Right lobe of liver (tissue), 6 donors: ENCODE data around the gene HOXD4. TPM values are rescaled to one million over a fixed set of nuclear protein-coding genes. Genes with fewer than 3 reads are reported as not detected.

ENCODE experiments used
- ATAC-seq, 4 donors: fragments of 200-7000 bp; cut with Tn5 transposase; one replicate each; pipeline ENCODE4 v1.9.1; 2020; ENCODE audit warnings: mild to moderate bottlenecking in 4 of 4, moderate library complexity in 4 of 4
- DNase-seq, 3 donors: peaks; one replicate each; pipeline ENCODE4 v3.0.0-alpha.2; 2020
- H3K27ac ChIP-seq, 3 donors: fragments of 200-600 bp; one replicate each; pipeline ENCODE4 v1.8.0; 2022
- H3K27me3 ChIP-seq, 2 donors: fragments of 200-600 bp; one replicate each; pipeline ENCODE4 v1.8.0; 2022
- H3K36me3 ChIP-seq, 4 donors: fragments of 200-600 bp; sonication (generic) in 1 of 4; one replicate each; pipeline versions ENCODE4 v1.5.1 to v1.8.0; 2017 to 2022; ENCODE audit warnings: control low read depth in 1 of 4
- H3K4me1 ChIP-seq, 4 donors: fragments of 200-600 bp; sonication (generic) in 1 of 4; one replicate each; pipeline versions ENCODE4 v1.5.1 to v1.8.0; 2017 to 2022; ENCODE audit warnings: control low read depth in 1 of 4
- H3K4me3 ChIP-seq, 3 donors: fragments of 200-600 bp; one replicate each; pipeline ENCODE4 v1.8.0; 2022
- H3K9me3 ChIP-seq, 4 donors: fragments of 200-600 bp; sonication (generic) in 1 of 4; one replicate each; pipeline versions ENCODE4 v1.5.1 to v1.8.0; 2017 to 2022; ENCODE audit warnings: control low read depth in 1 of 4
- POLR2A ChIP-seq: fragments of 450-650 bp; IDR thresholded peaks from one replicate; pipeline ENCODE4 v1.6.1; 2017; ENCODE audit warnings: antibody characterized with exemption, mild to moderate bottlenecking
- WGBS: methylation state at CpG from one replicate; pipeline ENCODE4 v1.1.6; 2018; ENCODE audit warnings: low coverage, low lambda C conversion rate; ENCODE audit not compliant: insufficient coverage; ENCODE audit errors: missing lambda C conversion rate; 5-methylcytosine and 5-hydroxymethylcytosine counted together
- intact Hi-C, 2 donors: fragments of 100-400 bp; cut with DNase I; formaldehyde crosslinking; loops; one replicate each; pipeline versions ENCODE4 v1.11.2 to v1.14.1; 2022
- total RNA-seq, 6 experiments: library from RNA; depleted of rRNA in 2 of 6; stranded (reverse); fragments of >200 nt in 2 of 6; fragmentation: NEBNext Ultra II Directional in 3 of 6; extraction: Animal tissue kit (Norgen Biotek cat#: 25700) in 3 of 6; gene quantifications; one replicate each; pipeline versions ENCODE4 v1.1.0 to v1.2.4, GENCODE V29; 2016 to 2023
- TF ChIP-seq, protein P1 (sequence below), 4 donors: fragments of 200-600 bp in 3 of 4; fragments of 450-650 bp in 1 of 4; IDR thresholded peaks; one replicate each; pipeline versions ENCODE4 v1.5.1 to v1.8.0; 2016 to 2022; ENCODE audit warnings: antibody characterized with exemption in 4 of 4, mild to moderate bottlenecking in 2 of 4
- donor health status: DM: no; HTN: yes; CAD: no.
- donor health status: DM: no; HTN: no; CAD: no.
- donor health status: DM: no; HTN: no; CAD: no.
- donor health status: DM: no; HTN: yes; CAD: no.
- donor health status: DM: no; HTN: yes; CAD: no.

Gene HOXD4
- total RNA-seq, 6 experiments from 2014 or later: not detected

DNA sequence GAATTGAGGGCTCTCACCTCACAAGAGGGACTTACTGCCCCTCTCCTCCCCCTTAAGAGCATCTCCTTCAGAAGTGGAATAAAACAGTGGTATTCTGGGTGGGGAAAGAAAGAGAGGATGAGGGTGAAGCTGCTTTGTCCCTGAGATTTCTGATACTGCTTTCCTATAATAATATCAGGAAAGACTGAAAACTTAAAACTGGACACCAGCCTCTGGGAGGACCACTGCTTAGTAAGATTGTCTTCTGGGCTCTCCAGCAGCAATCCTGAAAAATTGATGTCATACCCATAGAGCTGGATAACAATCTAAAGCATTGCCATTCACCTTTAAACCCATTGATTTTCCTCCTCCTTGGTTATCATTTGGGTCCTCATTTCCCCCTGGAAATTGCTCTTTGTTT is 4.7 kb upstream of the HOXD4 start:
- Histone ChIP-seq H3K27ac (no peak overlapping the region), H3K4me1 (no peaks in the 10 kb centered on the region), H3K4me3 (no peak overlapping the region), H3K9me3 (no peaks in the 10 kb centered on the region), H3K36me3 (no peaks in the 10 kb centered on the region), H3K27me3 (peaks cover 0 to 48% of the 10 kb centered on the region in 2 donors)
- TF ChIP-seq, protein P1, sequence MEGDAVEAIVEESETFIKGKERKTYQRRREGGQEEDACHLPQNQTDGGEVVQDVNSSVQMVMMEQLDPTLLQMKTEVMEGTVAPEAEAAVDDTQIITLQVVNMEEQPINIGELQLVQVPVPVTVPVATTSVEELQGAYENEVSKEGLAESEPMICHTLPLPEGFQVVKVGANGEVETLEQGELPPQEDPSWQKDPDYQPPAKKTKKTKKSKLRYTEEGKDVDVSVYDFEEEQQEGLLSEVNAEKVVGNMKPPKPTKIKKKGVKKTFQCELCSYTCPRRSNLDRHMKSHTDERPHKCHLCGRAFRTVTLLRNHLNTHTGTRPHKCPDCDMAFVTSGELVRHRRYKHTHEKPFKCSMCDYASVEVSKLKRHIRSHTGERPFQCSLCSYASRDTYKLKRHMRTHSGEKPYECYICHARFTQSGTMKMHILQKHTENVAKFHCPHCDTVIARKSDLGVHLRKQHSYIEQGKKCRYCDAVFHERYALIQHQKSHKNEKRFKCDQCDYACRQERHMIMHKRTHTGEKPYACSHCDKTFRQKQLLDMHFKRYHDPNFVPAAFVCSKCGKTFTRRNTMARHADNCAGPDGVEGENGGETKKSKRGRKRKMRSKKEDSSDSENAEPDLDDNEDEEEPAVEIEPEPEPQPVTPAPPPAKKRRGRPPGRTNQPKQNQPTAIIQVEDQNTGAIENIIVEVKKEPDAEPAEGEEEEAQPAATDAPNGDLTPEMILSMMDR (IDR thresholded peaks at IDR 0.05): no peak
- TF ChIP-seq POLR2A: no peak
- intact Hi-C loops: loop anchor here (10.0 kb wide), 3 partner anchors 308 to 488 kb away; no protein-coding TSS in a partner anchor
- DNase-seq: no peak
- no peak for ATAC-seq

GRCh38 chr2:176147210-176147799 is 4.0 kb upstream of the HOXD4 start:
- no peaks in the 10 kb centered on the region for H3K4me1 ChIP-seq
- DNase-seq: no peak
- no peak overlapping the region for H3K4me3 ChIP-seq
- no peak for ATAC-seq
- TF ChIP-seq POLR2A: no peak
- TF ChIP-seq, protein P1 (IDR thresholded peaks at IDR 0.05): no peak
- peaks cover 0 to 51% of the 10 kb centered on the region in 2 donors for H3K27me3 ChIP-seq
- intact Hi-C loops: loop anchor here (10.0 kb wide), 3 partner anchors 307 to 487 kb away; no protein-coding TSS in a partner anchor
- WGBS: 10% methylated on average over 8 of the region's 32 CpGs
- H3K27ac ChIP-seq: no peak overlapping the region
- no peaks in the 10 kb centered on the region for H3K36me3 ChIP-seq
- H3K9me3 ChIP-seq: no peaks in the 10 kb centered on the region

DNA sequence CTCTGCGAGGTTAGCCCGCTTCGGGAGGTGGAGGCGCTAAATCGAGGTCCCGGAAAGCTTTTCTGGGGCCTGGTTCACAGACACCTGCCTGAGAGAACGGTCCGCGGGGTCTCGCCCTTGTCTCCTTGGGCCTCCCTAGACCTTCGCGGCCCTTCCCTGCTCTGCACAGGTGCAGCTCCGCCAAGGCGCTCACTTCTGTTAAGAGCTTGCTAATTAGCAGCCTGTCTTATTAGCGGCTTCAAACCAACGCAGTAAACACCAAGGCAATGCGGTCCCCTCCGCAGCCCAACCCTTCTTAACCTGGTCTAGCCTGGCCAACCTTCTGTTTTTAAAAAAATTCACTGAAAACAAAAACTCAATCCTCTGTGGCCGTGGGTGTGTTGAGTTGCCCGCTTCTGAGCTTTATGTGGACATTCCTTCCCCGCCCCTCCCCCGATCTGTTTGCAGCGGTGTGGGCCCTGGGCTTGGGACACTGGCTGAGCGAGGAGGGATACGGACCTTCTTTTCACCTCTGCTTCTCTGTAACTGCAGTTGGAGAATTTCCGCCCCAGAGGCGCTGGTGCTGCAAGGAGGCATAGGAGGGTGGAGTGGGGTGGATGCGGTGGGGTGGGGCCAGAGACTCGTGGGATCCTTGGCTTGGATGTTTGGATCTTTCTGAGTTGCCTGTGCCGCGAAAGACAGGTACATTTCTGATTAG is 3.4 kb upstream of the HOXD4 start:
- no peak for ATAC-seq

GRCh38 chr2:176148751-176149421 is 2.5 kb upstream of the HOXD4 start:
- no peak overlapping the region for H3K27ac ChIP-seq
- DNase-seq: no peak

More for the DNA sequence above, 3.4 kb upstream of the HOXD4 start:
- no peaks in the 10 kb centered on the region for H3K4me1 ChIP-seq
- H3K9me3 ChIP-seq: no peaks in the 10 kb centered on the region
- no peak overlapping the region for H3K27ac ChIP-seq
- H3K27me3 ChIP-seq: peaks cover 0 to 57% of the 10 kb centered on the region in 2 donors
- H3K4me3 ChIP-seq: no peak overlapping the region
- TF ChIP-seq, protein P1 (IDR thresholded peaks at IDR 0.05): no peak
- TF ChIP-seq POLR2A: no peak
- intact Hi-C loops: loop anchor here (10.0 kb wide), 3 partner anchors 307 to 487 kb away; no protein-coding TSS in a partner anchor
- DNase-seq: no peak
- no peaks in the 10 kb centered on the region for H3K36me3 ChIP-seq
- 5% methylated on average over 19 of the region's 31 CpGs for WGBS

More at GRCh38 chr2:176148751-176149421, 2.5 kb upstream of the HOXD4 start:
- intact Hi-C loops: loop anchor here (10.0 kb wide), 3 partner anchors 306 to 486 kb away; no protein-coding TSS in a partner anchor
- Histone ChIP-seq H3K36me3 (no peaks in the 10 kb centered on the region), H3K27me3 (peaks cover 0 to 67% of the 10 kb centered on the region in 2 donors), H3K4me3 (no peak overlapping the region), H3K9me3 (no peaks in the 10 kb centered on the region), H3K4me1 (no peaks in the 10 kb centered on the region)
- ATAC-seq: no peak
- TF ChIP-seq, protein P1 (IDR thresholded peaks at IDR 0.05): no peak
- TF ChIP-seq POLR2A: no peak
- 18% methylated on average over 9 of the region's 11 CpGs for WGBS
